Coronary artery (tissue), 2 donors: ENCODE results near the gene NIP7.
A peak's percentile ranks its signal among the peaks of the same experiment; 100 is the strongest.
"Not testable (repeated sequence)": the region's sequence is repeated elsewhere in the genome, so short reads cannot be mapped to it uniquely, and the experiment has no call there.

Experiments used
- DNase-seq: peaks from one replicate; pipeline ENCODE4 v3.0.0-alpha.2; 2017; ENCODE audit warnings: low spot score
- H3K27ac ChIP-seq, 2 donors: fragments of 200-600 bp; sonication (generic); one replicate each; pipeline ENCODE4 v1.5.1; 2016 to 2019
- H3K4me3 ChIP-seq: fragments of 200-600 bp; sonication (generic); 2 replicates; pipeline ENCODE4 v1.5.1; 2016; ENCODE audit warnings: mild to moderate bottlenecking, moderate library complexity
- CTCF ChIP-seq: fragments of 200-600 bp; sonication (generic); IDR thresholded peaks from one replicate; pipeline ENCODE4 v1.5.1; 2019; ENCODE audit warnings: antibody characterized with exemption

The NIP7 gene

GRCh38 chr16:69339289-69340094 is at the start of gene NIP7, which contains the start of gene COG8:
Gene NIP7 (plus strand): TSS chr16:69339772. CDS start chr16:69339830, 58 bp downstream.
Gene COG8 (minus strand): TSS chr16:69339564. CDS start chr16:69339552, 12 bp downstream.
- peak; percentile 97 for DNase-seq
- Histone ChIP-seq H3K4me3 (peak within 1 kb of the TSS; percentile 95), H3K27ac (peak within 1 kb of the TSS; percentile 55 to 92)
- TF ChIP-seq CTCF = peak; percentile 89

GRCh38 chr16:69291657-69292056 is 47.9 kb upstream of the NIP7 start:
- H3K27ac ChIP-seq, DNase-seq, H3K4me3 ChIP-seq: not testable (repeated sequence)

- no peak for DNase-seq
- no peak overlapping the region for H3K27ac ChIP-seq
- H3K4me3 ChIP-seq = no peak overlapping the region
- TF ChIP-seq CTCF = no peak
Observed at GRCh38 chr16:69293401-69293800, 46.2 kb upstream of the NIP7 start.

- DNase-seq = no peak
- TF ChIP-seq CTCF = no peak
- Histone ChIP-seq H3K27ac (no peak overlapping the region), H3K4me3 (no peak overlapping the region)
Observed at GRCh38 chr16:69294051-69294450, 45.5 kb upstream of the NIP7 start.

GRCh38 chr16:69296771-69297170 is 42.8 kb upstream of the NIP7 start:
- DNase-seq, H3K4me3 ChIP-seq, H3K27ac ChIP-seq: not testable (repeated sequence)

GRCh38 chr16:69298261-69298660 is 41.3 kb upstream of the NIP7 start:
- TF ChIP-seq CTCF = no peak
- no peak for DNase-seq
- Histone ChIP-seq H3K4me3 (no peak overlapping the region), H3K27ac (no peak overlapping the region)

- TF ChIP-seq CTCF = no peak
- no peak for DNase-seq
- H3K27ac ChIP-seq = no peak overlapping the region
- H3K4me3 ChIP-seq = no peak overlapping the region
Observed at GRCh38 chr16:69301187-69301586, 38.4 kb upstream of the NIP7 start.

- Histone ChIP-seq H3K27ac (no peak overlapping the region), H3K4me3 (no peak overlapping the region)
- DNase-seq = no peak
- no peak for TF ChIP-seq CTCF
Observed at GRCh38 chr16:69301861-69302260, 37.7 kb upstream of the NIP7 start.
